Measurements from ENCODE around the gene SERP1.

SERP1 gene

GRCh38 chr3:150582620-150583019 is 36.3 kb upstream of the SERP1 start:
- peaks cover 46 to 59% (median 52%) of the 10 kb centered on the region in 3 donors for H3K36me3 ChIP-seq
- H3K4me3 ChIP-seq: no peak overlapping the region
- no peak for DNase-seq
- intact Hi-C loops (cut with DNase I; ENCODE audit: low total_unique reads): no loop called here
- H3K27ac ChIP-seq: no peak overlapping the region
- H3K9me3 ChIP-seq: no peaks in the 10 kb centered on the region
- TF ChIP-seq CTCF (IDR thresholded peaks at IDR 0.05): no peak
- H3K27me3 ChIP-seq: no peaks in the 10 kb centered on the region
- H3K4me1 ChIP-seq: no peaks in the 10 kb centered on the region

GRCh38 chr3:150581174-150581573 is 34.9 kb upstream of the SERP1 start:
- Histone ChIP-seq H3K36me3 (peaks cover 52 to 60% (median 55%) of the 10 kb centered on the region in 3 donors), H3K27ac (no peak overlapping the region)
- intact Hi-C loops (cut with DNase I; ENCODE audit: low total_unique reads): no loop called here

GRCh38 chr3:150577855-150578254 is 31.6 kb upstream of the SERP1 start:
- no peak for TF ChIP-seq CTCF (IDR thresholded peaks at IDR 0.05)
- no peak for DNase-seq
- Histone ChIP-seq H3K9me3 (no peaks in the 10 kb centered on the region), H3K4me1 (no peaks in the 10 kb centered on the region), H3K36me3 (peaks cover 25 to 46% (median 44%) of the 10 kb centered on the region in 3 donors), H3K27ac (no peak overlapping the region), H3K27me3 (no peaks in the 10 kb centered on the region), H3K4me3 (no peak overlapping the region)
- intact Hi-C loops (cut with DNase I; ENCODE audit: low total_unique reads): no loop called here

More at GRCh38 chr3:150581174-150581573, 34.9 kb upstream of the SERP1 start:
- no peak for TF ChIP-seq CTCF (IDR thresholded peaks at IDR 0.05)
- H3K9me3 ChIP-seq: no peaks in the 10 kb centered on the region
- DNase-seq: no peak
- no peaks in the 10 kb centered on the region for H3K4me1 ChIP-seq
- H3K4me3 ChIP-seq: no peak overlapping the region
- no peaks in the 10 kb centered on the region for H3K27me3 ChIP-seq

GRCh38 chr3:150567328-150567727 is 21.0 kb upstream of the SERP1 start:
- Histone ChIP-seq H3K27me3 (no peaks in the 10 kb centered on the region), H3K36me3 (peaks cover 45 to 72% (median 67%) of the 10 kb centered on the region in 3 donors), H3K9me3 (no peaks in the 10 kb centered on the region), H3K4me3 (no peak overlapping the region), H3K4me1 (no peaks in the 10 kb centered on the region), H3K27ac (no peak overlapping the region)
- intact Hi-C loops (cut with DNase I; ENCODE audit: low total_unique reads): no loop called here
- no peak for TF ChIP-seq CTCF (IDR thresholded peaks at IDR 0.05)
- no peak for DNase-seq

GRCh38 chr3:150564243-150564642 is 17.9 kb upstream of the SERP1 start:
- H3K4me1 ChIP-seq: no peaks in the 10 kb centered on the region
- no peaks in the 10 kb centered on the region for H3K9me3 ChIP-seq
- no peaks in the 10 kb centered on the region for H3K27me3 ChIP-seq
- no peak overlapping the region for H3K4me3 ChIP-seq
- H3K27ac ChIP-seq: no peak overlapping the region
- TF ChIP-seq CTCF (IDR thresholded peaks at IDR 0.05): no peak
- intact Hi-C loops (cut with DNase I; ENCODE audit: low total_unique reads): no loop called here
- peaks cover 39 to 53% (median 49%) of the 10 kb centered on the region in 3 donors for H3K36me3 ChIP-seq
- no peak for DNase-seq

GRCh38 chr3:150557725-150558124 is 11.4 kb upstream of the SERP1 start:
- Histone ChIP-seq H3K4me1 (no peaks in the 10 kb centered on the region), H3K27ac (no peak overlapping the region), H3K27me3 (no peaks in the 10 kb centered on the region), H3K36me3 (peaks cover 15 to 45% (median 34%) of the 10 kb centered on the region in 3 donors), H3K9me3 (no peaks in the 10 kb centered on the region), H3K4me3 (no peak overlapping the region)
- no peak for DNase-seq
- no peak for TF ChIP-seq CTCF (IDR thresholded peaks at IDR 0.05)
- intact Hi-C loops (cut with DNase I; ENCODE audit: low total_unique reads): loop anchor here (10.0 kb wide), 1 partner anchor 47 kb away; the partner anchor contains the start of gene SELENOT

Data from tibial artery (tissue), 4 donors.